Measurements from ENCODE around the gene BIK. TPM values are rescaled to one million over a fixed set of nuclear protein-coding genes. Genes with fewer than 3 reads are reported as not detected.
"Not testable (repeated sequence)": the region's sequence is repeated elsewhere in the genome, so short reads cannot be mapped to it uniquely, and the experiment has no call there.

The BIK gene
- total RNA-seq, 2 donors from 2014 or later = not detected

DNA sequence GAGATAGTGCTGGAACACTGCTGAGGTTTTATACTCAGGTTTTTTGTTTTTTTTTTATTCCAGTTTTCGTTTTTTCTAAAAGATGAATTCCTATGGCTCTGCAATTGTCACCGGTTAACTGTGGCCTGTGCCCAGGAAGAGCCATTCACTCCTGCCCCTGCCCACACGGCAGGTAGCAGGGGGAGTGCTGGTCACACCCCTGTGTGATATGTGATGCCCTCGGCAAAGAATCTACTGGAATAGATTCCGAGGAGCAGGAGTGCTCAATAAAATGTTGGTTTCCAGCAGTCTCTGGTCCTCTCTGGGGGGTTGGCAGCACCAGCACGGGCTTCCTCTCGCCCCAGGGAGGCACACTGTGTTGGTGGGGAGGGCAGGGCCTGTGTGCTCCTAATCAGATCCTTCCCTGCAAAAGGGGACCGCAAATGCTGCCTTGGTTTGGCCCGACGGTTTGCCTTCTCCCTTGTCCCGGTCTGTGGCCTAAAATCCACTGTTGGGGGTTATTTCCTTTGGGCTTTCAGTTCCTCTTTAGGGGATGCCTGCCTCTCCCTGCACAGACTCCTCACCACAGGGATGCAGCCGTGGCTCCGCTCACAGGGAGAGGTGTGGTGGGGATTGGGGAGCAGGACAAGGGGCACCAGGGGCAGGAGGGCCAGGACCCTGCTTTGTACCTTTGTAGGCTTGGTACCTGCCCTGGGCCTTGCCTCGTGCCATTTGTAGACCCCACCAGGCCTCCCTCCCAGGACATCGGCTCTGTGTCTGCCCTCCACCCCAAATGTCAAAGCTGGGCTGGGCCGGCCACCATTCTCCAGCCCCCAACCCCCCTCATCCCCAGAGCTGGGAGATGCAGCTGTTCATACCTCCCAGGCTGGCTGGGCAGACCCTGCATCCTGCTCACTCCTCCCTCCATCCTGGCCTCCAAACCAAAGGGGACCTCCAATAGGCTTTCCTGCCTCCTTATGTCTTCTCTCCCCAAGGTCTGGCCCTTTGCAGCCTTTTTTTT is 19.2 kb downstream of the BIK start:
- DNase-seq (no peak), ATAC-seq (no peak)
- intact Hi-C loops (cut with DNase I) = no loop called here

DNA sequence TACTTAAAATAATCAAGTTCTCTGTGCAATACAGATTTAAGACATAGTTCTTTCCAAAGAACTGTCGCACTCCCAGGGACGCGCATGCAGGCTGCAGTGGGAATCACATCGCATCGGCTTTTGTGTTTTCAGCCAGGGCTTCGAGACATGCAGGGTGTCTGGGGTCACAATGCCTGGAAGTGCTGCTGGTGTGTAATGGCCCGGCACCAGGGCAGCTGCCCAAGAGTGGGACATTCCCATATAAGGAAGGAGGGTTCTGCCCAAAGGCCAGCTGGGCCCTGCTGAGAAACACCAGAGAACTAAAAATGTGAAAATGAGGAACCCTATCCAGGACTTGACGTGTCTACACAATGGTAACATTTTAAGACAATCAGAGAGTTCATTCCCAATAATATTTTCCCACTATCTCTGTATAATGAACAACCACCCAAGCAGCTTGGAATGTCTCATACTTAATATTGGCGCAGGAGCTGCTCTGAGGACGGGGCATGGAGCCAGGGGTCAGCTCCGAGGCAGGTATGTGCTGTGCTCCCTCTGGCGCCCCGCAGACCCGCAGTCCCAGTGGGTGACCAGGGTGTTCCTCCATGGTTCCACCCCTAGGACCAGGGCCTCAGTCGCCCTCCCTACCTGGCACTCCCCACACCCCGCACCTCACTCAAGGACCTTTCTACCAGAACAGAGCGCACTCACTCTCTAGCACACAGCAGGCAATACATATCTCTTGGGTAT is 21.4 kb downstream of the BIK start:
- ATAC-seq (peak; percentile 63 to 77), DNase-seq (peak; percentile 64)
- intact Hi-C loops (cut with DNase I) = no loop called here

DNA sequence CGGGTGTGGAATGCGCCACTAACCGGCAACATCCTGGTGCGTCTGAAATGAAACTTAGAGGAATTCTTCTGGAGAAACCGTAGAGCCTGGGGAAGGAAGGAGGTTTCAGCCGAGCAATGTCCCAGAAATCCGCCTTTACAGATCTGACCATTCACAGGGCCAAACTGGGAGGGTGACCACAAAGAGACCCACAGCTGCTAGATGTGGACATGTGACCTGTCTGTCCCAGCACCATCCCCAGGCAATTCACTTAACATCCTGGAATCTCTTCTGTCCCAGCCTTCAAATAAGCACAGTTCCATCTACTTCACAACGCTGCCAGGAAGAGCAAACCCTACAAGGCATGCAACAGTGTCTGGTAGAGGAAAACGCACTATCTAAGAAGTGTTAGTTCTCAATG is 22.9 kb downstream of the BIK start:
- ATAC-seq (no peak), DNase-seq (no peak)
- intact Hi-C loops (cut with DNase I) = no loop called here

DNA sequence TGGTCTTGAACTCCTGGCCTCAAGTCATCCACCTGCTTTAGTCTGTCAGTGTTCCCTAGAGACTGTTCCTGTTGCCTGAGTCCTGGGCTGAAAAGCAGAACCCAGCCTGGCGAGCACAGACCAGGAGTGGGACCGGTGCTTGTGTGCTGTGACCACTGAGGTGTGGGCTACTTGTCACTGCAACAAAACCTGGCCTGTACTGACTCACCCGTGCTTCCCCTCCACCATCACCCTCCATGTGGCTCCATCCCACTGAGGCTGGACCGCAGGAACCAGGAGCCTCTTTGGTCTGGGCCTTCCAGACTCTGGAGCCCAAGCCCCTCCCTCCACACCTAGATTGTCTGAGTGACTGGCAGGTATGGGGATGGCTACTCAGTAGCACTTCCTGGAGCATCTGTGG is 24.0 kb downstream of the BIK start:
- ATAC-seq (no peak), DNase-seq (no peak)
- intact Hi-C loops (cut with DNase I) = no loop called here

DNA sequence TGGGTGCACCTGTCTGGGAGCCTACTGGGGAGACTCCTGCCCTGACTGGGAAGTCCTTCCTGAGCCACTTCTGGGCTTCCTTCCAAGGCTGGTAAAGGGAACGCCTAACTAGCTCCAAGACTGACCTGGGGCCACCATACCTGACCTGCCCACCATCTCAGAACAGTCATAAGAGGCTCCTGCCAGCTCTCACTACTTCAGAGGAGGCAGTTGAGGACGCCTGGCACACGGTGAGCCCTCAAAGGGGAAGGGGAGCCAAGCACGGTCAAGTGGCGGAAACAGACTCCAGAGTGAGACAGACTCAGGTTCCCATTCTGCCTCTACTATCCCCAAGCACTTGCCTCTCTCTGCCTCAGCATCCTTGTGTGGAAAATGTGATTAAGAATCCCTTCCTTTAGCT is 25.0 kb downstream of the BIK start:
- ATAC-seq (no peak), DNase-seq (no peak)
- intact Hi-C loops (cut with DNase I) = no loop called here

DNA sequence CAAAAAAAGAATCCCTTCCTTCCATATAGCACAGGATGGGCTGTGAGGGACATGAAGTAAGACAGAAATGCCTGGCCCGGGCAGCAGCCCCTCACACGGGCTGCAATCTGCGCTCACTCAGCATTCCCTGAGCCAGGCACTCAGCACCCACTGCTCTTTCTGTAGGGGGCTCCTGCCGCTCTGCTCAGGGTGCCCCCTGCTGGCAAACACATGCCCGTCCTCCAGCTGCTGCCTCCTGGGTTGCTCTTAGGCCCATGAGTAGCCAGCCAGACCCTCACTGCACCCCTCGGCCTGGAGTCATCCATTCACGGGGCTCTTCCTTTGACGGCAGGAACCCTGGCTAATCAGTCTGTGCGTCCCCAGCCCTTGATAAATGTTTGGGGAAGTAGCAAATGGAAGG is 25.7 kb downstream of the BIK start:
- DNase-seq = peak; percentile 61
- intact Hi-C loops (cut with DNase I) = no loop called here
- ATAC-seq = peak; percentile 47 to 62

DNA sequence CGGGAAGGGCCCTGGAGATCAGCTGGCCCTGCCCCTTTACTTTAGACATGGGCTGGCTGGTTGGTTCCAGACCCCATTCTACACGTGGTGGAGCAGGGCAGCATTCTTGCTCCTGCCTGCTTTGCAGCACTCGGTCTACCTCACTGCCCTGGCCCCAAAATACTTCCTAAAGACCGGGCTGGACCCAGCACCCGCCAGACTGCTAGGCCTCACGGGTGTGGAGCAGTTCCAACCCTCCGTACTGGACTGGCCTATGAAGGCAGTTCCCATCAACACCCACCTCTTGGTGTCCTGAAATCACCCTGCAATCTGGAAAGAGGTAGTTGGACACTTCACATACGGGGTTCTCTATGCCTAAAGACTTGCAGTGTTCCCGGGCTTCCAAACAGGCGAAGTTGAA is 26.3 kb downstream of the BIK start:
- no peak for ATAC-seq
- intact Hi-C loops (cut with DNase I) = no loop called here
- no peak for DNase-seq

DNA sequence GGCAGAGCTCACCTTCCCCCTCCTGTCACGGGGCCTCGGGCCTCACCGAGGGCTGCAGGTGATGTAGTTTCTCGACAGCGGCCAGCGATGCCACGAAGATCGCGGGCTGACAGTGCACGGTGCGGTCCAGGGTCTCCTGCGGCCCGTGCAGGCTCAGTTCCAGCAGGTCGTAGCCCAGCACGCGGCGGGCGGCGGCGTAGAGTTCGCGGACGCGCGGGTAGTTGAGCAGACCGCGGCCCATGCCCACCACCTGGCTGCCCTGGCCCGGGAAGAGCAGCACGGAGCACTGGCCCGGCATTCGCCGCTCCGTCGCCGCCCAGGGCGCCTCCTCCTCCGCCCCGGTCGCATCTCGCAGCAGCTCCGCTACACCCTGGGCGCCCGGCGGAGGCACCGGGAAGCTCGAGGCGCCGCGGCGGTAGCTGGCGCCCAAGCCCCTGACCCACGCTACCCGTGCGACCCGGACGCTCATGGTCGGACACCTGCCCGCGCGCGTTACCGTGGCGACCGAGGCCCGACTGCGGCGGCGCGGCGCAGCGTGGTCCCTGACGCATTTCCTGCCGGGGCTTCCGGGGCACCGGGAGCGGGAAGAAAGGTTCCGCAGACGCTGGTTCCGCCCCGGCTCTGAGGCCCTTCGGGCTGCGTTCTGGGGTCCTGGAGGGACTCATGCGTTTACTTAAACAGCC is 32.5 kb downstream of the BIK start, which contains the start of gene MCAT:
Gene MCAT, minus strand, starts transcription at position 519 of the 683 bp plus-strand sequence. Its CDS starts 50 bp downstream, at position 469.
- DNase-seq (peak; percentile 92), ATAC-seq (peak; percentile 93 to 96)
- intact Hi-C loops (cut with DNase I) = no loop called here

DNA sequence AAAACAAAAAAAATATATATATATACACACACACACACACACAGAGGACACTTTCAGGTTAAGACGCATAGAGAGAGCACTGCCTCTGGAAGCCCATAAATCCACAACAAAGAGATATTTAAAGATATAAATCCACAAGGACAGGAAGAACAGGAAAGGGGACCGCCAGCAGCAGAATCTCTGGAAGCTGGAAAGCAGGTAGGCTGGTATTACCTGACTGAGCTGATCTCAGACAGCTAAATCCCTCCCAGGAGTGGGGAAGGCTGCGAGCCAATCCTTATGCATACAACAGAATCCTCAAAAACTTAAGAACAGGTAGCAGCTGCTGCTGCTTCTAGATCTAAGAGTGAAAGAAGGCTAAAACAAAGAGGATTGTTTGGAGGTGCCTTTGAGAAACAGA is 34.4 kb downstream of the BIK start:
- ATAC-seq = no peak
- intact Hi-C loops (cut with DNase I) = no loop called here
- DNase-seq = no peak

DNA sequence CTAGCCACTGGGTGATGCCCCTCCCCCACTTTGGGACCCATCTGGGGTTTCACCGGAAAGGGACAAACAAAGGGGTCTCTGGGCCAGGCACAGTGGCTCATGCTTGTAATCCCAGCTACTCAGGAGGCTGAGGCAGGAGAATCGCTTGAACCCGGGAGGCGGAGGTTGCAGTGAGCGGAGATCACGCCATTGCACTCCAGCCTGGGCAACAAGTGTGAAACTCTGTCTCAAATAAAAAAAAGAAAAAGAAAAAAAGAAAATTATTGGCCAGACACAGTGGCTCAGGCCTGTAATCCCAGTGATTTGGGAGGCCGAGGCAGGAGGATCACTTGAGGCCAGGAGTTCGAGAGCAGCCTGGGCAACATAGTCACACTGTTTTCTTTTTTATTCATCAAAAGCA is 34.8 kb downstream of the BIK start:
- ATAC-seq; DNase-seq; intact Hi-C loops (cut with DNase I): not testable (repeated sequence)

DNA sequence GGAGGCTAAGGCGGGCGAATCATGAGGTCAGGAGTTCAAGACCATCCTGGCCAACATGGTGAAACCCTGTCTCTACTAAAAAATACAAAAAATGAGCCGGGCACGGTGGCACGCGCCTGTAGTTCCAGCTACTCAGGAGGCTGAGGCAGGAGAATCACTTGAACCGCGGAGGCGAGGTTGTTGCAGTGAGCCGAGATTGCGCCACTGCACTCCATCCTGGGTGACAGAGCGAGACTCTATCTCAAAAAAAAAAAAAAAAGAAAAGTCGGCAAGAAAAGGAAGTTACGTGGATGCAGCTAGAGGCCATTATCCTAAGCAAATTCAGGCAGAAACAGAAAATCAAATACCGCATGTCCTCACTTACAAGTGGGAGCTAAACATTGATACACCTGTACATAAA is 35.8 kb downstream of the BIK start:
- intact Hi-C loops (cut with DNase I); ATAC-seq; DNase-seq: not testable (repeated sequence)

DNA sequence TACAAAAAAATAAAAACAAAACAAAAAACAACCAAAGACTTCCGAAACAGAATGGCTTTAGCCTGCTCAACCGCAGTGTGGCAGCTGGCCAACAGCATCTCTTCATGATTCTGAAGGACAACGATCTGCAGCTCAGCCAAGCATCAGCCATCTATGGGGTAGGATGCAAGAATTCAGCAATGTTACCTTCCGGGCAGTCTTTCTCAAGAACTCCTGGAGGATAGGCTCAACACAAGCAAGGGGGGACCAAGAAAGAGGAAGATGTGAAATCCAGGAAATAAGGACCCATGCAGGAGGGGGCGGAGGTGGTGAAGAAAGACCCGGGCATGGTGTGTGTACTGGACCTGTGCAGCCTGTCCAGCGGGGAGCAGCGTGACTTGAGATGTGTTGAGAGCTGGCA is 37.3 kb downstream of the BIK start:
- DNase-seq = no peak
- ATAC-seq = no peak
- intact Hi-C loops (cut with DNase I) = no loop called here

DNA sequence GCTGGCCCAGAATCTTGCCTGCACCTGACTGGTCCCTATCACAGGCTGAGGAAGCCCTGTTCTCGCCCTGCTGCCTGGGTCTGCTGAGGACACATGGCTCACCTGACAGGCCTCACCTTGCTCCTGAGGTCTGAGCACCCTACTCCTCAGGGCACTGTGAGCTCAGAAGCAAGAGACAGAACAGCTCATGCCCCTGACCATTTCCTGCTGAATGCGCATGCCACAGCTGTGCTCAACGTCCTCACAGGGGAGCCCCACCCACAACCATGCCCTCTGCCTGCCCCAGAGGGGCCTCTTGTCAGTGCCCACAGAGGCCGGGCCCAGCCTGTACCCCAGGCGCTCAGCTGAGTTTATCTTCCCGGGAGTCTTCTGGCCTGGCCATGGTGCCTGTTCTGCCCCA is 38.0 kb downstream of the BIK start:
- no peak for ATAC-seq
- no peak for DNase-seq
- intact Hi-C loops (cut with DNase I) = no loop called here

DNA sequence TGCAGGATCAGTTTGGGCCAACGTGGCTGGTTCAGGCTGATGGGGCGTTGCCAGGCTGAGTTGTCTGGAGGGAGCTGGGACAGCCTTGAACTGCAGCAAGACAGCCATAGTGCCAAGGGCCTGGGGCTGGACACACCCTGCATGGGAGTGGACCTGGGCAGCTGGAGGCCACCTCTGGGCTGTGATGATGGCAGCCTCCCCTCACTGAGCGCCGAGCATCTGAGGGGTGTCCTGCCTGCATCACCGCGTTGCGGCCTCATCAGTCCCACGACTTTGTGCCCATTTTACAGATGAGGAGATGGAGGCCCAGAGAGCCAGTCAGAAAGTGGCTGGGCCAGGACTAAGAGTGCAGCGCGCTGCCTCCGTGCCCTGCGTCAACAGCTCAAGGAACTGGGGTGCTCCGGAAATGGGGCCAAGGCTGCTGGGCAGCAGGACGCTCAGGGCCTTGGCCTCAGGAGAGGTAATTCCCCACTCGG is 40.2 kb downstream of the BIK start:
- DNase-seq (no peak), ATAC-seq (no peak)
- intact Hi-C loops (cut with DNase I) = no loop called here

DNA sequence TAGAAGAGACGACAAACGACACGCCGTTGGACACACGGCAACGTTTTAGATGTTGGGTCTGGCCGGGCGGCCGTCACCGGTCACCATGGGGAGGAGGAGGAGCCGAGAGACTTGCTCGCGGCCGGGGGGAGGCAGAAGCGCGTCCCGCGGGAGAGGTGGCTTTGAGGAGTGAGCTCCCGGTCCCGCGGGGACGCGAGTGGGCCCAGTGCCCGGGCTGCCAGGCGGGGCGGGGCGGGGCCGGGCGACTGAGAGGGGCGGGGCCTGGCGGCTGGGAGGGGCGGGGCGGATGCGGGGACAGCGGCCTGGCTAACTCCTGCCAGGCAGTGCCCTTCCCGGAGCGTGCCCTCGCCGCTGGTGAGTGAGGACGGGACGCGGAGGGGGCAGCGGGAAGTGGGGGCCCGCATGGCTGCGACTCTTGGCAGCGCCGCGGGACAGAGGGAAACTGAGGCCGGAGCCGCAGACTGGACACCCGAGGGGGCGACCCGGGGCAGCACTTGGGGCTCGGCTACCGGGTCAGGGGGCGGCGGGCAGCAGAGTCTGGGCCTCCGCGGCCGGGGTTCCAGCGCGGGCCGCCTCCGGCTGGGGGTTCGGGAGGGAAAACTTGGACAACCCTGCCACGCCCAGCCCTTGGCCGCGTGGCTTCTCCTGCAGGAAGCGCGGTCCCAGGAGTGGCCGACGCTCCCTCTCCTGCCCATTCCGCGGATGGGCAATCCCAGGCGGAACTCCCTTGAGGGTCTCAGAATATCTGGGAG is 40.9 kb downstream of the BIK start, which contains the start of gene TSPO:
Gene TSPO, plus strand, starts transcription at position 309 of the 752 bp plus-strand sequence. CDS start 7,680 bp downstream, outside the sequence.
- ATAC-seq = peak; percentile 89 to 90
- DNase-seq = peak; percentile 87
- intact Hi-C loops (cut with DNase I) = no loop called here

DNA sequence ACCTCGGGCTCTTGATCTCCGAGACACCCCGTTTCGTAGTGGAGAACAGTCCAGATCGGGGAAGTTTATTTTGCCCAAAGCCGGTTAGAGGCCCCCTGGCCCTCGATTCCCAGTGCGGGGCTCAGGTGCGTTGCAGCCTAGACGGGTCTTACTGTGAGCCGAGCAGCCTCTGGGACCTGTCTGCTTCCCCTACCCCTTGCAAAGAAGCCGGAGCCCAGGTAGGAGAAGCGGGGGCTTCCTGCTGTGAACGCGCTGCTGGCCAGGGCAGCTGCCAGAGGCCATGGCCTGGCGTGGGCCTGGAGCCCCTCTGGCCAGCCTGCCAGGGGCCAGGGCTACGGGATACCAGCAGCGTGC is 41.4 kb downstream of the BIK start:
- ATAC-seq (no peak), DNase-seq (no peak)
- intact Hi-C loops (cut with DNase I) = no loop called here

DNA sequence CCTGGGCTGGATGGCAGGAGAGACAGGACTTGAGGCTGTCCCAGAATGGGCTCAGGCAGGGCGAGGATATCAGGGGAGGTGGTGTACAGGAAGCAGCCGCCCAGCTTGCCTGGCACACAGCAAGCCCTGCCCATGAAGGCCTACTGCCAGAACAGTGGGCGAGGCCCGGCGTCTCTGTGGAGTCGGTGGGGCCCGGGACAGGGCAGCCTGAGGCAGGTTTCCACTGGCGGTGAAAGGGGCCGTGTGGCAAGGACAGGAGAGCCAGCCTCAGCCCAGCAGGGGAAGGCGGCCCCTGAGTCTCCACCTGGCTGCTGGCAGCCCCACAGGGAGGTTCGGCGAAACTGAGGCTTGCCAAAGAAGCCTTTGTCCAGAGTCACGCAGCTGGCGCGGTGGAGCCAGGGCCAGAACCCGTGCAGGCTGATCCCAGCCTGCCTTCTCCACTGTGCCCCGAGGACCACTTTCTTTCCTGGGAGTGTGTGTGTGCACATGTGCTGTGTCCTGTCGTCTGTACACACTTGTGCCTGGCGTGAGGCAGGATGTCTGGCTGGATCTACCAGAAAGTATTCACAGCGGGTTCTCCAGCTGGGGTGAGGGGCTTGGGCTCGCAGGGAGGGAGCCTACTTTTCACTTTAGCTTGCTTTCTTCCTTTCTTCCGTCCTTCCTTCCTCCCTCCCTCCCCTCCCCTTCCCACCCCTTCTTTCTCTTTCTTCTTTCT is 42.0 kb downstream of the BIK start:
- peak; percentile 75 to 86 for ATAC-seq
- DNase-seq = peak; percentile 84
- intact Hi-C loops (cut with DNase I) = no loop called here

DNA sequence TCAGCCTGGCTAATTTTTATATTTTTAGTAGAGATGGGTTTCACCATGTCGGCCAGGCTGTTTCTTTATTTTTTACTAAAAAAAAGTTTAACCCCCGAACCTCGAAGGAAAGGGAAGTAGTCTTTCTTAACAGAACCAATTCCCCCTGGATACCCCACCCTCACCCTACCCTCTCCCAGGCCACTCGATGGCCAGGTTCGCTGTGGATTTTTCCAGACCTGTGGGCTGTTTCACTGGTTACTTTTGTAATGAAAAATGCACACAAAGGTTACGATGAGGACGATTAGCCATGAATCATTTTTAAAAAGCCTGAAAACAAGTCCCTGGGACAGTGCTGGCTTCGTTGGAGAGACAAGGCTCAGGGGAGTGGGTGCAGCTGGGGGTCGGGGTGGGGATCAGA is 43.3 kb downstream of the BIK start:
- intact Hi-C loops (cut with DNase I) = no loop called here
- ATAC-seq = no peak

More for the DNA sequence above, 43.3 kb downstream of the BIK start:
- no peak for DNase-seq
